Activated T-cell treated with anti-CD3 and anti-CD28 coated beads, Interleukin-2, amount 50 U/mL, for 4 hours (primary cell): ENCODE results near the gene CBR3. TPM values are rescaled to one million over a fixed set of nuclear protein-coding genes. Genes with fewer than 3 reads are reported as not detected.
"Not testable (repeated sequence)": the region's sequence is repeated elsewhere in the genome, so short reads cannot be mapped to it uniquely, and the experiment has no call there.

Experiments used
- ATAC-seq, 2 donors: fragments of 200-7000 bp; cut with Tn5 transposase; one replicate each; pipeline ENCODE4 v1.10.0; 2021
- DNase-seq: peaks from one replicate; pipeline ENCODE4 v3.0.0-alpha.2; 2020
- H3K27me3 Mint-ChIP-seq: one replicate; pipeline ENCODE4 v1.8.0; 2021; ENCODE audit warnings: low read depth, mixed read lengths
- H3K36me3 Mint-ChIP-seq: one replicate; pipeline ENCODE4 v1.8.0; 2022; ENCODE audit warnings: mixed read lengths; ENCODE audit not compliant: insufficient read depth
- H3K4me1 Mint-ChIP-seq: one replicate; pipeline ENCODE4 v1.8.0; 2021; ENCODE audit warnings: low read depth, mixed read lengths
- H3K4me3 Mint-ChIP-seq: one replicate; pipeline ENCODE4 v1.8.0; 2021; ENCODE audit warnings: mild to moderate bottlenecking, moderate library complexity, mixed read lengths
- H3K9me3 Mint-ChIP-seq: one replicate; pipeline ENCODE4 v1.8.0; 2021; ENCODE audit warnings: mixed read lengths
- total RNA-seq, 3 donors: library from RNA; stranded (reverse); gene quantifications; one replicate each; pipeline ENCODE4 v1.2.1, GENCODE V29; 2021

The CBR3 gene
- total RNA-seq: 1 to 10 TPM; 3.6 to 7.6 (median 6.7) TPM

DNA sequence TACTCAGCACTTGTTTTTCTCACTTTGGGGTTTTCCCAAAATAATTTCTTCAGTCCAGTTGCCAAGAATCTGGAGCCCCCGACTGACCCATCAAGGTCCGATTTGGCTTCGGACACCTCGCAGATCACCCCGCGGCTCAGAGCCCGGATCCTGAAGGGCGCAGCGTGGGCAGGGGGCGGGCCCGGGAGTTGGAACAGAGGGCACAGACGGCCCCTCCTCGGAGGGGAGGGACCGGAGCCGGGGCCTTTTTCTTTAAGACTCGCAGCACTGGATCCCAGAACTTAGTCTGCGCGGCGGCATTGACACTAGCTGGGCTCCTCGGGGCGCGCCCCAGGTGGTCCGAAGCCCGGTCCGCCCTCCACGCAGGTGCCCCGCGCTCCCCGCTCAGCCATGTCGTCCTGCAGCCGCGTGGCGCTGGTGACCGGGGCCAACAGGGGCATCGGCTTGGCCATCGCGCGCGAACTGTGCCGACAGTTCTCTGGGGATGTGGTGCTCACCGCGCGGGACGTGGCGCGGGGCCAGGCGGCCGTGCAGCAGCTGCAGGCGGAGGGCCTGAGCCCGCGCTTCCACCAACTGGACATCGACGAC is at the start of gene CBR3:
Gene CBR3, plus strand, starts transcription at position 277 of the 588 bp plus-strand sequence. Its CDS starts 114 bp downstream, at position 391.
- peaks cover under 1% of the 10 kb centered on the region for H3K36me3 Mint-ChIP-seq
- ATAC-seq (peak; percentile 65 to 71), DNase-seq (peak; percentile 34)
- H3K9me3 Mint-ChIP-seq: no peaks in the 10 kb centered on the region
- peak within 1 kb of the TSS; percentile 89 for H3K4me3 Mint-ChIP-seq
- H3K4me1 Mint-ChIP-seq: peaks cover 22% of the 10 kb centered on the region
- H3K27me3 Mint-ChIP-seq: no peaks in the 10 kb centered on the region

- H3K4me3 Mint-ChIP-seq: no peak overlapping the region
- no peak for DNase-seq
- H3K9me3 Mint-ChIP-seq: no peaks in the 10 kb centered on the region
- H3K4me1 Mint-ChIP-seq: peaks cover 5% of the 10 kb centered on the region
- no peaks in the 10 kb centered on the region for H3K27me3 Mint-ChIP-seq
- ATAC-seq: no peak
- peaks cover 2% of the 10 kb centered on the region for H3K36me3 Mint-ChIP-seq
These were observed 47.3 kb upstream of the CBR3 start for GRCh38 chr21:36087362-36088138.

DNA sequence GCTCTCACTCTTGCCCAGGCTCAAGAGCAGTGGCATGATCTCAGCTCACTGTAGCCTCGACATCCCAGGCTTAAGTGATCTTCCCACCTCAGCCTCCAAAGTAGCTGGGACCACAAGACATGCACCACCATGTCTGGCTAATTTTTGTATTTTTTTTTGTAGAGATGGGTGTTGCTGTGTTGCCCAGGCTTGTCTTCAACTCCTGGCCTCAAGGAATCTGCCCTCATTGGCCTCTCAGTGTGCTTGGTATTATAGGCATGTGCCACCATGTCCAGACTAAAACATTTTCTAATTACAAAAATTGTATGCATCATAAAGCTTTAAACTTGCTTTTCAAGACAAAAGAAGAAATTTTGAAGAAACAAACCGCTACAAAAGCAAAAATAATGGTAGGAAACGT is 44.9 kb upstream of the CBR3 start:
- peaks cover 10% of the 10 kb centered on the region for H3K27me3 Mint-ChIP-seq
- no peak overlapping the region for H3K4me3 Mint-ChIP-seq
- H3K9me3 Mint-ChIP-seq: peaks cover 7% of the 10 kb centered on the region
- peaks cover 5% of the 10 kb centered on the region for H3K4me1 Mint-ChIP-seq
- ATAC-seq (no peak), DNase-seq (no peak)
- peaks cover 5% of the 10 kb centered on the region for H3K36me3 Mint-ChIP-seq

DNA sequence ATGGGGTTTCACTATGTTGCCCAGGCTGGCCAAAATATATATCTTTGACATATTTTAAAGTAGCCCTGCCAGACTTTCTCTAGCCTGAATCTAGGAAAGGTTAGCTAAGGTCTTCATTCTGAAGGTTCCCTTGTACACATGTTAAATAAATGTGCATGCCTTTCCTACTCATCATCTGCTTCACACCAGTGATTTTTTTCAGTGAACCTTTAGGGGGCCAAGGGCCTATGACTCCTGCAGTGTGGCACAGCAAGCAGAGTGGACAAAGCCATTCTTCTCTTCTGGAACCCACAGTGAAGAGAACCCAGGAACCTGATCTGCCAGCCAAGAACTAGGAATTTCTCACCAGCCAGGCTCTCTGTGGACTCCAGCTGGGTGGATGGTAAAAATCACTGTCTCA is 42.2 kb upstream of the CBR3 start:
- H3K4me1 Mint-ChIP-seq: no peaks in the 10 kb centered on the region
- H3K36me3 Mint-ChIP-seq: peaks cover 5% of the 10 kb centered on the region
- H3K27me3 Mint-ChIP-seq: peaks cover 13% of the 10 kb centered on the region
- H3K4me3 Mint-ChIP-seq: no peak overlapping the region
- H3K9me3 Mint-ChIP-seq: peaks cover 7% of the 10 kb centered on the region
- DNase-seq (no peak), ATAC-seq (no peak)

DNA sequence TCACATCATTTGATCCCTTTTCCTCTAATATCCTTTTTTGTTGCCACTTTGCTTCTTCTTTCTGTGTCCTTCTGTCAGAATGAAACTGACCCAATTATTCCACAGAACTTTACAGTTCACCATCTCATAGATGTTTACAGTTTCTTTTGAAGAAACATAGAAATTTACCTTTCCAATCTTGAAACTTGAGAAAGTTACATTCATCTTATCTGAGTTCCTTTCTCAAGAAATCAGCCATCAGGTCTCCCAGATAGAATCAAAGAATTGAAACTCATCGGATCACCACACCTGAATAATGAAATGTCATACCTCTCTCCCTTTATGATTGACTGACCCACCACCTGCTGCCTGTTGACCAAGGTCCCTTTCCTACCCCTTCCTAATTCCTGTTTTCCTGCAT is 41.4 kb upstream of the CBR3 start:
- Mint-ChIP-seq H3K36me3 (peaks cover 5% of the 10 kb centered on the region), H3K9me3 (peaks cover 7% of the 10 kb centered on the region), H3K4me3 (no peak overlapping the region), H3K4me1 (peaks cover 3% of the 10 kb centered on the region), H3K27me3 (peaks cover 13% of the 10 kb centered on the region)
- no peak for ATAC-seq
- DNase-seq: no peak

DNA sequence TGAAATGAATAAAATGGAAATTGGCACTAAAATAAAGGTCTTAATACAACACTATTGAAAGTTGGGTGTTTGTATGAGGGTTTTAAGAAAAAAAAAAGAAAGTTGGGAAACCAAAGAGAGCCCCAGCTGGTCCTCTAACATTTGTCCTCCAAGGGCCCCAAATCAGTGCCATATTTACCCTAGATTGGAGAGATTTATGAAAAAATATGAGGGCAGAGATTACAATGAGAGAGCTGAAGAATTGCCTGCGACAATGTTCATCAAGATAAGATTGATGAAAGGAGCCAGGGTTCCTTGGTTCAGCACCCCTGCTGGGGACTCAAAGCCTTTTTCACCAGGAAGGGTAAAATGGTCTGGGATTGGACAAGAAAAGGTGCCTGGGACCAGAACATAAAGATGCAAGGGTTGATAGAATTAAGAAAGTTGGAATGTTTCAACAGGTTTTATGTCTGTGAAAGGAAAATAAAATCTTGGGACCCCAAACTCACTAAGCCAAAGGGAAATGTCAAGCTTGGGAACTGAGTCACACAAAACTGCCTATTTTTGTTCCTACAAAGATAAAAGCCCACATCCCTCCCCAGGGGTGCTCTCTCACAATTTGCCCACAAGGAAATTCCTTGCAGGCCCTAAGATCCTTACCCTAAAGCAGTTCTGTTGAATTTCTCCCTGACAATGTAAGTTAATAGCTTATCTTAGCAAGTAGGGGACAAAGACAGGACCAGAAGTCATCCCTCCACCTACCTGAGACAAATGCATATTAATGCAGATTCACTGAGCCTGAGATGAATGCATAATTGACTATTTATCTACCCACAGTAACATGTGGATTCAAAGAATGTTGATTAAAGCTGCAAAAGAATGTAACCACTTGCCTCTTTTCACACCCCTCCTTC is 38.2 kb upstream of the CBR3 start:
- H3K4me3 Mint-ChIP-seq: no peak overlapping the region
- peaks cover 7% of the 10 kb centered on the region for H3K9me3 Mint-ChIP-seq
- H3K36me3 Mint-ChIP-seq: peaks cover 5% of the 10 kb centered on the region
- peaks cover 16% of the 10 kb centered on the region for H3K27me3 Mint-ChIP-seq
- no peak for ATAC-seq
- H3K4me1 Mint-ChIP-seq: peaks cover 3% of the 10 kb centered on the region
- no peak for DNase-seq

- Mint-ChIP-seq H3K4me1 (peaks cover 3% of the 10 kb centered on the region), H3K4me3 (no peak overlapping the region), H3K36me3 (peaks cover 5% of the 10 kb centered on the region), H3K27me3 (peaks cover 16% of the 10 kb centered on the region), H3K9me3 (peaks cover 7% of the 10 kb centered on the region)
- DNase-seq (no peak), ATAC-seq (peak in 1 of 2 donors; percentile 23)
These were observed 37.3 kb upstream of the CBR3 start for GRCh38 chr21:36097427-36098181.

- H3K27me3 Mint-ChIP-seq: peaks cover 12% of the 10 kb centered on the region
- H3K4me3 Mint-ChIP-seq: no peak overlapping the region
These were observed 36.7 kb upstream of the CBR3 start for GRCh38 chr21:36098182-36098532.

GRCh38 chr21:36099000-36099399 is 35.9 kb upstream of the CBR3 start:
- Mint-ChIP-seq H3K4me1 (peaks cover 3% of the 10 kb centered on the region), H3K36me3 (peaks cover 2% of the 10 kb centered on the region), H3K9me3 (no peaks in the 10 kb centered on the region), H3K27me3 (peaks cover 15% of the 10 kb centered on the region), H3K4me3 (no peak overlapping the region)
- DNase-seq: no peak
- ATAC-seq: no peak

More at GRCh38 chr21:36098182-36098532, 36.7 kb upstream of the CBR3 start:
- Mint-ChIP-seq H3K4me1 (peaks cover 3% of the 10 kb centered on the region), H3K9me3 (peaks cover 7% of the 10 kb centered on the region), H3K36me3 (peaks cover 5% of the 10 kb centered on the region)
- DNase-seq (no peak), ATAC-seq (no peak)

- H3K9me3 Mint-ChIP-seq, ATAC-seq, H3K4me1 Mint-ChIP-seq, H3K36me3 Mint-ChIP-seq, DNase-seq, H3K4me3 Mint-ChIP-seq: not testable (repeated sequence)
- peaks cover 23% of the 10 kb centered on the region for H3K27me3 Mint-ChIP-seq
These were observed 35.1 kb upstream of the CBR3 start for GRCh38 chr21:36099695-36100211.

DNA sequence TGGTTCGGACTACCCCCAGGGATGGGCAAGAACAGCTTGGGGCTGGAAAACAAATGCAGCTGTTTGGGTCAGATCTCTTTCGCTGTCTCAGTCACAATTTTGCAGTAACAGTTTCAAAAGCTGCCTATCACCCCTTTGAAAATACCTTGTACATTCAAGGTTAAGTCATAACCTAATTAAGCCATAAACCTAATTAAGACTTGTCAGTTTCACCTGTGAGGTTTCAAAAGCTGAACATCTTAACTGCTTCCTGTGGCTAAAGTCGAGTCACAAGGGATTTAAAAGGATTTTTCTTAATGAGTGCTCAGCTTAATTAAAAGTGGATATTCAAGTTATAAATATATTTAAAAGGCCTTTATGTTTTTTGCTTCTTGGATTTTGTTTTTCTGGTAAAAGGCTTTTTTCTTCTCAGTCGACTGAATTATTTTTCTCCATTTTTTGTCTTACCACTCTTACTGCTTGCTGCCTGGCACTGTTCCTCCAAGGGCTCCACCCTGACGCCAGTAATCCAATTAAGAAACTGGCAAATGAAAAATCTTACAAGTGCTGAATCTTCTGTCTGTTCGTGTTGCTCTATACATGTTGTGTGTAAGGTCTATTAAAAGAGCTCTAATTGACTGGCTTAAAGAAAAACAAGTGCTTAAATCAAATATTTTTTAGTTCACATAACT is 33.8 kb upstream of the CBR3 start:
- Mint-ChIP-seq H3K9me3 (no peaks in the 10 kb centered on the region), H3K4me1 (peaks cover 13% of the 10 kb centered on the region), H3K4me3 (no peak overlapping the region), H3K27me3 (peaks cover 32% of the 10 kb centered on the region), H3K36me3 (no peaks in the 10 kb centered on the region)
- no peak for DNase-seq
- ATAC-seq: no peak

GRCh38 chr21:36103434-36103833 is 31.4 kb upstream of the CBR3 start:
- Mint-ChIP-seq H3K4me3 (no peak overlapping the region), H3K27me3 (peaks cover 40% of the 10 kb centered on the region), H3K36me3 (no peaks in the 10 kb centered on the region), H3K4me1 (peaks cover 10% of the 10 kb centered on the region), H3K9me3 (no peaks in the 10 kb centered on the region)
- ATAC-seq (no peak), DNase-seq (no peak)
